HG03521 (cell line): ENCODE data around the gene RECQL.

Experiments used
- ATAC-seq: cut with Tn5 transposase; IDR thresholded peaks from one replicate; pipeline ENCODE4 v1.9.1; 2021; ENCODE audit warnings: mild to moderate bottlenecking, moderate library complexity; ENCODE audit not compliant: unreplicated experiment

The RECQL gene, protein sequence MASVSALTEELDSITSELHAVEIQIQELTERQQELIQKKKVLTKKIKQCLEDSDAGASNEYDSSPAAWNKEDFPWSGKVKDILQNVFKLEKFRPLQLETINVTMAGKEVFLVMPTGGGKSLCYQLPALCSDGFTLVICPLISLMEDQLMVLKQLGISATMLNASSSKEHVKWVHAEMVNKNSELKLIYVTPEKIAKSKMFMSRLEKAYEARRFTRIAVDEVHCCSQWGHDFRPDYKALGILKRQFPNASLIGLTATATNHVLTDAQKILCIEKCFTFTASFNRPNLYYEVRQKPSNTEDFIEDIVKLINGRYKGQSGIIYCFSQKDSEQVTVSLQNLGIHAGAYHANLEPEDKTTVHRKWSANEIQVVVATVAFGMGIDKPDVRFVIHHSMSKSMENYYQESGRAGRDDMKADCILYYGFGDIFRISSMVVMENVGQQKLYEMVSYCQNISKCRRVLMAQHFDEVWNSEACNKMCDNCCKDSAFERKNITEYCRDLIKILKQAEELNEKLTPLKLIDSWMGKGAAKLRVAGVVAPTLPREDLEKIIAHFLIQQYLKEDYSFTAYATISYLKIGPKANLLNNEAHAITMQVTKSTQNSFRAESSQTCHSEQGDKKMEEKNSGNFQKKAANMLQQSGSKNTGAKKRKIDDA

DNA sequence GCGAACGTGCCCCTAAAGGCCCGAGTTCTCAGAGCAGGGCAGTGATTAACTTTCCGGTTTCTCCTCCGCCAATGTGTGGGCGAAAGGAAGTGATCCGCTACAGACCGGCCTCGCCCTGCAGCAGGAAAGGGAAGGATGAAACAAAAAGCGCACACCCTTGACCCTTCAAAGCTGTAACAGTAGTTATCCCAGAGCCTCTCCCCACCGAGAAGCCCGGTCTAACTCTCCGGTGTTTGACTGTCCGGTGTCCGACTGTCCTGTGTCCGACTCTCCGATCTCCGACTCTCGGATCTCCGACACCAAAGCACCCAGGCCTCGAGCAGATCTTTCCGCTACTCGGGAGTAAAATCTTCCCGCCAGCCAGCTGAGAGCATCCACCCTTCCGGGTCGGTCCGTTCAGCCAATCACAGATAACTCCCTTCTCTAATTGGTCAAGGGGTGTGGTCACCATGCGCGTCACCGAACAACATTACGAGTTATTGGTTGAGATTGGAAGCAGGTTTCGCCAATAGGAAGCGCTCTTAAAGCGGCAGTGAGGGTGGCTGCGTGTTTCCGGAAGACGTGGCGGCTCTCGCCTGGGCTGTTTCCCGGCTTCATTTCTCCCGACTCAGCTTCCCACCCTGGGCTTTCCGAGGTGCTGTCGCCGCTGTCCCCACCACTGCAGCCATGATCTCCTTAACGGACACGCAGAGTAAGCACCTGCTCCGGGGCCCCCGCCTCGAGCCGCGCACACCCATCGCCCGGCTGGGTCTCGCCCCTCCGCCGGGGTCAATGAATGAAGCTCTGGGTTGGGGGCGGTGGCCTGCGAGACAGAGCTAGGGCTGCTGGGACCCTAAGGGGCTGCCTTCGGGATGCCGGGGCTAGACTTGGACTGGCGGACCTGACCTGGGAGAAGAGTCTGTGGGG, at the start of gene RECQL, which contains the start of gene GOLT1B:
TSS of gene RECQL (minus strand) at position 378 of the 906 bp plus-strand sequence. CDS start 2,065 bp downstream, outside the sequence.
TSS of gene GOLT1B (plus strand) at position 532 of the 906 bp plus-strand sequence. CDS start at position 667, 135 bp downstream.
- peak; percentile 99 for ATAC-seq

- ATAC-seq: no peak
These were observed 46.0 kb upstream of the RECQL start for GRCh38 chr12:21547437-21547836.

GRCh38 chr12:21546716-21547115, 45.3 kb upstream of the RECQL start:
- no peak for ATAC-seq

- no peak for ATAC-seq
These were observed 44.1 kb upstream of the RECQL start for GRCh38 chr12:21545557-21545956.

DNA sequence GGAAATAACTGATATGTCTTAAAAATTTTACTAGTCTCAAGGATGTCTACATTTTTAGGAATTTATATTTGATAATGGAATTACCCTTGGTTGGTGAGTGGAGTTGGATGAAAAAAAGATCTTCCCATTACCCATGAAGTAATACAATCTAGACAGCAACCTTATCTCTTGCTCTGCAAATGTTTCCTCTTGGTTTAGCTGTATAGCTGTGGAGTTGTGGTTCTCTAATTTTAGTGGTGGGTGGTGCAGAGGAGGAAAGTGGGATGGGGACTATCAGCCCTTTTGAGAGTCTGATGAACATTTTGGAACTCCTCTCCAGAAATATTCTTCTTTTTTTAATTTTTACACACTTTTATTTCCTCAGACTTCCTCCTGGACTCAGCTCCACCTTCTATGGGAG, 41.7 kb upstream of the RECQL start:
- ATAC-seq: no peak

DNA sequence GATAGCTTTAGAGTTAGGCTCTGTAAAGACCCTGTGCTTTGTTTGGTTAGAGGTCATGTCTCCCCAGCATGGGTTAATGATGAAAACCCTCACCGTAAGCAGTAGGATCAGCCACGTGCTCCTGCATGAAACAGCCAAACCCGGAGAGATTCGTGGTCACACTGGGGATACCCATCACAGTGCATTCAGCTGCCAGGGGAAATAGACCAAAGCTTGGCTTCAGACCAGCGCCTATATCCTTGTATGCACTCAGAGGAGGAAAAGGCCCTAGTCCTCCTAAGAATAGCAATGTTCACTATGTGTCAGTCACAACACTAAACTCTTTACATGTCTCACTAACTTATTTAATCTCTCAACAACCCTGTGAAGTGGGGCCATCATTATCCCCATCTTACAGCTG, 41.0 kb upstream of the RECQL start:
- no peak for ATAC-seq

DNA sequence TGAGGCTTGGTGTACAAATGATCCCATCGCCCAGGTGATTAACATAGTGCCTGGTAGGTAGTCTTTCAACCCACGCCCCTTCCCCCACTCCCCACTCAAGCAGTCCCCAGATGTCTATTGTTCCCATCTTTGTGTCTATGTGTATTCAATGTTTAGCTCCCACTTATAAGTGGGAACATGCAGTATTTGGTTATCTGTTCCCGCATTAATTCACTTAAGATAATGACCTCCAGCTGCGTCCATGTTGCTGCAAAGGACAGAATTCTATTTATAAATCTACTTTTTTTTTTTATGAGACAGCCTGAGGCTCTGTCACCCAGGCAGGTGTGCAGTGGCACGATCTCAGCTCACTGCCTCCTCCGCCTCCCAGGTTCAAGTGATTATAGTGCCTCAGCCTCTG, 40.3 kb upstream of the RECQL start:
- no peak for ATAC-seq

DNA sequence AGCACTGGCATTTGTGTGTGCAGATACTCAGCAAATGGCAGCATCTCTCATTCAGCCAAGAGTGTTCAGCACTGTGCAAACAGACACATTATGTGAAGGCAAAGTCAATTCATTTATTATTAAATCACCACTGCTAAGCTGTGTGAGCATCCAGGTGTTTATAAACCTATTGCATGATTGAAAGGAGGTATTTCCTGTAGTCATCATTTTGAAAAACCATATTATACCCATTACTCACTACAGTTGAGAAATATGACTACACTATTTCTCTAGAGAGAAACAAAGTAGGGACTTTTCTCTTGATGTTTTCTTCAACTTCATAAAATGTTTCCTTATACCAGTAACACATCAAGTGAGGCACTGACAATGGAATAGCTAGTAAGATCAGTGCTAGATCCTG, 38.4 kb upstream of the RECQL start:
- ATAC-seq: no peak

DNA sequence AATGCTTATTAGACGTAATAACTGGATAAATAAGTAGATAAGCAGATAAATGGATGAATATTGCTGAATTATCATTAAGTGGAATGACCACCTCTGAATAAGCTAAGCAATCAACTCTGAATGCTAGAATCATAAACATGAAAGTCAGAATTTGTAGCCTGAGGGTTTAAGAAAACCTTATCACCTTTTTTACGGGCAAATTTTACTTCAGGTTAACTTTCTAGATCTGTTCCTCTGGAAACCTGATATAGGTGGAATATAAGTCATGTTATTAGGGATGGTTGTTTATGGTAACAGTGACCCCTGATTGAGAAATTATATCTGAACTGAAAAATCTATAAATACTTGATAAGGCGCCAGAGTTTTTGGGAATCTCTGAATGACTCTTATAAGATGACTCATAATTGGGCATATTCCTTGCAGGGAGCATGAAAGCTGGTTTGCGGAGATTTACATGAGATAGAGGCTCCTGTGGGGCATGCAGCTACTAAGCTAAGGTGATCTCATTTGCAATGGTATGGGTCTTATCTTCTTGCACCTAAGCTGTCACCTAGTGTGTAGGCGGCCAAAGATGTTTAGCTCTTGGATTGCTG, 36.7 kb upstream of the RECQL start:
- no peak for ATAC-seq

GRCh38 chr12:21529456-21529855, 28.0 kb upstream of the RECQL start:
- ATAC-seq: no peak

GRCh38 chr12:21528953-21529352, 27.5 kb upstream of the RECQL start:
- no peak for ATAC-seq

GRCh38 chr12:21527451-21528180, 26.2 kb upstream of the RECQL start:
- peak; percentile 86 for ATAC-seq

DNA sequence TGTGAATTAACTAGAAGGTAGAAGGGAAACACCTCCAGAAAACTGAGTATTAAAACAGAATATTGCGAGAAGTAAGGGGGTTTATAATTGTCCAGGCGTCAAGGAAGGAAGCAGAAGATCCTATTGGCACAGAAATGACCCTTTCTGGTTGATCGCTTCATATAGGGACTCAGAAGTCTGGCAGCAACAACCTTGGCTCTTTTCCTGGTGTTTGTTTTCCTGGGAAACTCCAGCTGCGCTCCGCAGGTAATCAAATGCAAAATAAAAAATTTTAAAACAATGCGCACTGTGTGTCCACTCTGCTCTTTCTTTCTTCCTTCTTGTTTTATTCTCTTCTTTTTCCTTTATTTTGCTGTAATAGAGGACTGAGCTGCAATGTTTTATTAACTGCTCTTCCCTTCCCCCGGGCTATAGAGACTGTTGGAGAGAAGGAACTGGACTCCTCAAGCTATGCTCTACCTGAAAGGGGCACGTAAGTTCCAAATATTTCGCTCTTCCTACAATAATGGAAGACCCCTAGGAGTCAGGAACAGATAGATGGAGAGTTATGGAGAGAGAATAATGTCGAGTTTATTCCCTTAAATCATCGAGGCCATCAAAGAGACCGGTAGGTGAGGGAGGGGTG, 25.4 kb upstream of the RECQL start:
- ATAC-seq: no peak

DNA sequence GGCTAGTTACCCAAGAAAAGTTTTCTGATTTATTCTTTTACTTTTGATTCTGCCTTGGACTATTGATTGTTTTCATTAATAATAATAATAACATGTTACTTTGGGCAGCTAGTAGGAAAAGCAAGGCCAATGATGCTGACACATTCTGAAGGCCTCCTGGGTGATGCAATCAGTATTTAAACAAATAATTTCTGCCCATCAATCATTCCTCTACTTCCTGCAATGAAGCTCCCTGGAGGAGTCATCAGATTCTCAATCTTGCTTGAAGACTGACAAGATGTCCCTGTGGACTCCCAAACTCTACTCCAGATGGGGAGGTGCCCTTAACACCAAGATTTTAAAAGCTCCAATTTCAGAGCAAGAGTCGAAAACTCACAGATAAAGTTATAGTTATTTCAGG, 24.6 kb upstream of the RECQL start, which contains the start of gene SPX:
TSS of gene SPX (plus strand) at position 244 of the 400 bp plus-strand sequence. CDS start 177 bp downstream, outside the sequence.
- no peak for ATAC-seq

GRCh38 chr12:21523148-21523547, 21.7 kb upstream of the RECQL start:
- no peak for ATAC-seq

DNA sequence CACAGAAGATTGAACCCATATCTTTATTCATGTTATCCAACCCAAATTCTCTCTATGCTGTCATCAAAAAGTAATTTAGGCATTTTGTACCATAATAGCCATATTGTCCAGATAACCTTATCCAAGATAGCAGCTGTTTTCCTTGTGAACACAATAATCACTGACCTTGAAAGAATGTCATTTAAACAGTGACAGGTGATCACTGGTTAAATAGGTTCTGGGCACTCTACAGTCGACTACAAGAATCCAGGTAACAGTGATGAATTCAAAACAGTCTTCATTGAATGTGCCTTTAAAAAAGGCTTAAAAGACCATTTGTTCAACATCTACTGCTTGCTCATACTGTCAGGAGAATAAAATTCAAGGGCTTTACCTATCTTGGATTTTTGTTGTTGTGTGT, 20.1 kb upstream of the RECQL start:
- ATAC-seq: no peak

DNA sequence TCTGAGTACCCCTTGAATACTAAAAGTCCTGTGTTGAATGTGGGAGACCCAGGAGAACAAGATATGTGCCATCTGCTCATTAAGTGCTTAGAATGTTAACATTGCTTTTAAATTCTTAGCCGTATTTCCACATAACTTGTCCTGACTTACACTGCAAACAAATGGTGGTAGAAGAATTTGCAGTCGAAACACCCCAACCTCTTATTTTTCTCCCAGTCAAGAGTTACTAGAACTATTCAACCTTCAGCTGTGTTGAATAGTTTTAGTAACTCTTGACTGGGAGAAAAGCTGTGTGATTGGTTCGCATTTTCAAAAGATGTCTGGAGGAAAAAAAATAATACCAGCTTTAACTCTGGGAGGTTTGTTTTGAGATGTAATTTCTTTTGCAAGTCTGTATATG, 17.0 kb upstream of the RECQL start:
- no peak for ATAC-seq

DNA sequence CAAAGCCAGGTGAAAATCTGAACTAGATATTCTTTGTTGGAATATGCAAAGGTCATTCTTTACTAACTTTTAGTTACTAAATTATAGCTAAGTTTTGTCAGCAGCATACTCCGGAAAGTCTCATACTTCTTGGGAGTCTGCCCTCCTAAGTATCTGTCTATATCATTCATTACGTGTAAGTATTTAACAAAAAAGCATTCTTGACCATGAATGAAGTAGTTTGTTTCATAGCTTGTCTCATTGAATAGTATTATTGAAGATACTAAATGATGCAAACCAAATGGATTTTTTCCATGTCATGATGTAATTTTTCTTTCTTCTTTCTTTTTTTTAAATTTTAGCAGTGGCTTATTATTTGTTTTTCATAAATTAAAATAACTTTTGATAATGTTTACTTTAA, 14.8 kb upstream of the RECQL start:
- no peak for ATAC-seq

GRCh38 chr12:21509768-21510167, 8.3 kb upstream of the RECQL start:
- peak; percentile 84 for ATAC-seq

DNA sequence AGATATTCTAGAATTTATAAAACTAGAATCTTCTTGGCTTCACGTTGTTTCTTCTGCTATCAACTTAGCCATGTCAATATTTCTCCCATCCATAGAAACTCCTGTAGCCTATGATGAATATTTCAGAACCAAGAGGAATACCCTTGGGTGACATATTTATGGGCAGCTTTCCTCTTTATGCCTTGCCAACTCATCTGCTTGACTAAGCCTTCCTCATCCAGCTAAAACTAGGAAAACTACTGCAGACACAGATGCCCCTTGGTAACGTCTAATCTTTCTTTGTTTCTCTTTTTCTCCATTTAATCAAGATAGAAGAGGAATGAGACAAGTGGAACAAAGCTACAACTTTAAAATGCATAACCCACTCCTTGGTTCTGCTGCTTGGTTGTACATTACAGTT, 6.4 kb upstream of the RECQL start:
- no peak for ATAC-seq
